Common myeloid progenitor, CD34-positive (primary cell): ENCODE data around the gene KRT5.

Source experiments
- CTCF ChIA-PET: fragments of 350-600 bp; sonication (Branson Sonifier 250); formaldehyde crosslinking; loops from one replicate; lab custom pipeline; 2021; ENCODE audit warnings: antibody characterized with exemption; lab: Charles Lee
- POLR2A ChIA-PET: fragments of 350-600 bp; sonication (Branson Sonifier 250); formaldehyde crosslinking; loops from one replicate; lab custom pipeline; 2021; ENCODE audit warnings: antibody characterized with exemption; lab: Charles Lee
- DNase-seq, 3 donors: peaks; one replicate each; pipeline versions ENCODE4 v3.0.0 to v3.0.0-alpha.2; 2013
- H3K27ac ChIP-seq, 2 experiments: 1 replicate in 1 of 2; 2 replicates in 1 of 2; pipeline ENCODE4 v1.7.0; 2013; ENCODE audit warnings: inconsistent platforms in 2 of 2, low read length in 2 of 2, mild to moderate bottlenecking in 2 of 2, low read depth in 1 of 2, moderate library complexity in 1 of 2; ENCODE audit not compliant: severe bottlenecking in 2 of 2, insufficient read depth in 1 of 2, poor library complexity in 1 of 2
- H3K27me3 ChIP-seq, 5 experiments: replicated peaks in 2 of 5; 1 replicate in 3 of 5; 2 replicates in 2 of 5; pipeline versions ENCODE4 v1.6.1 to v1.7.0; 2013; ENCODE audit warnings: low read length in 4 of 5, mild to moderate bottlenecking in 2 of 5, moderate library complexity in 2 of 5, inconsistent platforms in 1 of 5; ENCODE audit not compliant: insufficient read depth in 5 of 5, control insufficient read depth in 4 of 5
- H3K36me3 ChIP-seq, 4 experiments: 1 replicate in 2 of 4; 2 replicates in 2 of 4; pipeline versions ENCODE4 v1.6.1 to v1.7.0; 2013; ENCODE audit warnings: low read length in 3 of 4, control low read depth in 1 of 4, mild to moderate bottlenecking in 1 of 4; ENCODE audit not compliant: control insufficient read depth in 4 of 4, insufficient read depth in 4 of 4
- H3K4me1 ChIP-seq, 4 experiments: 1 replicate in 3 of 4; 2 replicates in 1 of 4; pipeline versions ENCODE4 v1.6.1 to v1.7.1; 2013; ENCODE audit warnings: low read length in 3 of 4, mild to moderate bottlenecking in 3 of 4, control low read depth in 1 of 4, inconsistent platforms in 1 of 4, moderate library complexity in 1 of 4; ENCODE audit not compliant: control insufficient read depth in 4 of 4, insufficient read depth in 4 of 4; ENCODE audit errors: control extremely low read depth in 1 of 4
- H3K4me3 ChIP-seq, 7 experiments: 1 replicate in 4 of 7; 2 replicates in 3 of 7; pipeline versions ENCODE4 v1.5.1 to v1.7.0; 2013; ENCODE audit warnings: mild to moderate bottlenecking in 7 of 7, low read length in 6 of 7, moderate library complexity in 6 of 7, inconsistent platforms in 2 of 7, low read depth in 2 of 7, control low read depth in 1 of 7; ENCODE audit not compliant: insufficient read depth in 4 of 7, control insufficient read depth in 1 of 7; ENCODE audit errors: extremely low read depth in 1 of 7
- H3K9me3 ChIP-seq, 5 experiments: 1 replicate in 4 of 5; 2 replicates in 1 of 5; pipeline versions ENCODE4 v1.6.1 to v1.7.1; 2013; ENCODE audit warnings: low read length in 4 of 5, mild to moderate bottlenecking in 2 of 5, inconsistent platforms in 1 of 5, low read depth in 1 of 5, moderate library complexity in 1 of 5; ENCODE audit not compliant: control insufficient read depth in 4 of 5, insufficient read depth in 2 of 5; ENCODE audit errors: control extremely low read depth in 1 of 5
- WGBS: methylation state at CpG from one replicate; pipeline ENCODE4 v1.1.5; 2013; ENCODE audit not compliant: insufficient coverage; 5-methylcytosine and 5-hydroxymethylcytosine counted together

Gene KRT5

GRCh38 chr12:52521568-52522266 lies 1.5 kb upstream of the KRT5 start:
- H3K4me3 ChIP-seq, result no peak overlapping the region
- H3K4me1 ChIP-seq, result no peaks in the 10 kb centered on the region
- H3K9me3 ChIP-seq, result no peaks in the 10 kb centered on the region
- DNase-seq, result no peak
- ChIA-PET POLR2A (no interaction called here), CTCF (interaction anchor here (0.6 to 1.6 kb wide), 3 partner anchors 15 to 131 kb away, joined by 3 to 4 read pairs (median 4); no protein-coding TSS in a partner anchor)
- 85% methylated on average over 10 of the region's 10 CpGs for WGBS
- H3K27ac ChIP-seq, result no peak overlapping the region
- no peaks in the 10 kb centered on the region for H3K36me3 ChIP-seq
- H3K27me3 ChIP-seq, result peaks cover 0 to 15% (median 6%) of the 10 kb centered on the region in 5 experiments

GRCh38 chr12:52521175-52521567 lies 977 bp upstream of the KRT5 start:
- no peak overlapping the region for H3K4me3 ChIP-seq
- no peaks in the 10 kb centered on the region for H3K9me3 ChIP-seq
- ChIA-PET POLR2A (no interaction called here), CTCF (interaction anchor here (0.6 to 1.6 kb wide), 3 partner anchors 14 to 130 kb away, joined by 4 read pairs; no protein-coding TSS in a partner anchor)
- 92% methylated on average over 9 of the region's 10 CpGs for WGBS
- H3K27me3 ChIP-seq, result peaks cover 0 to 18% (median 4%) of the 10 kb centered on the region in 5 experiments
- no peaks in the 10 kb centered on the region for H3K4me1 ChIP-seq
- H3K27ac ChIP-seq, result no peak overlapping the region
- no peaks in the 10 kb centered on the region for H3K36me3 ChIP-seq
- no peak for DNase-seq

GRCh38 chr12:52519387-52519703 lies 849 bp downstream of the KRT5 start:
- Histone ChIP-seq H3K9me3 (no peaks in the 10 kb centered on the region), H3K4me1 (no peaks in the 10 kb centered on the region), H3K36me3 (no peaks in the 10 kb centered on the region), H3K27ac (no peak overlapping the region), H3K4me3 (no peak overlapping the region), H3K27me3 (peaks cover 0 to 18% (median 7%) of the 10 kb centered on the region in 5 experiments)
- CTCF ChIA-PET, result no interaction called here
- POLR2A ChIA-PET, result no interaction called here
- no peak for DNase-seq
- 97% methylated on average over 3 of the region's 3 CpGs for WGBS

- DNase-seq, result no peak
- 100% methylated on average over 6 of the region's 8 CpGs for WGBS
- H3K4me3 ChIP-seq, result no peak overlapping the region
- peaks cover 0 to 18% (median 7%) of the 10 kb centered on the region in 5 experiments for H3K27me3 ChIP-seq
- no peaks in the 10 kb centered on the region for H3K4me1 ChIP-seq
- no peaks in the 10 kb centered on the region for H3K36me3 ChIP-seq
- ChIA-PET POLR2A (no interaction called here), CTCF (interaction anchor here (1.1 kb wide), 1 partner anchor 123 kb away, joined by 3 read pairs; no protein-coding TSS in a partner anchor)
- no peaks in the 10 kb centered on the region for H3K9me3 ChIP-seq
- no peak overlapping the region for H3K27ac ChIP-seq
Observed at GRCh38 chr12:52518574-52519386, 1.4 kb downstream of the KRT5 start.

- Histone ChIP-seq H3K27me3 (peaks cover 0 to 16% (median 6%) of the 10 kb centered on the region in 5 experiments), H3K27ac (no peak overlapping the region)
Observed at GRCh38 chr12:52517888-52518287, 2.3 kb downstream of the KRT5 start.

GRCh38 chr12:52517005-52517835 lies 3.0 kb downstream of the KRT5 start:
- Histone ChIP-seq H3K4me1 (no peaks in the 10 kb centered on the region), H3K36me3 (no peaks in the 10 kb centered on the region), H3K4me3 (no peak overlapping the region), H3K27ac (no peak overlapping the region), H3K9me3 (no peaks in the 10 kb centered on the region), H3K27me3 (peaks cover 0 to 11% (median 3%) of the 10 kb centered on the region in 5 experiments)
- WGBS, result 100% methylated on average over 11 of the region's 14 CpGs
- DNase-seq, result no peak
- ChIA-PET POLR2A (no interaction called here), CTCF (interaction anchor here (1.1 to 1.4 kb wide), 2 partner anchors 10 to 122 kb away, joined by 3 to 4 read pairs; no protein-coding TSS in a partner anchor)

More at GRCh38 chr12:52517888-52518287, 2.3 kb downstream of the KRT5 start:
- DNase-seq, result no peak
- 82% methylated on average over 2 of the region's 5 CpGs for WGBS
- Histone ChIP-seq H3K9me3 (no peaks in the 10 kb centered on the region), H3K4me1 (no peaks in the 10 kb centered on the region), H3K4me3 (no peak overlapping the region), H3K36me3 (no peaks in the 10 kb centered on the region)
- ChIA-PET CTCF (interaction anchor here (1.1 kb wide), 1 partner anchor 122 kb away, joined by 3 read pairs; no protein-coding TSS in a partner anchor), POLR2A (no interaction called here)
